OCI-LY7 (cell line): ENCODE measurements around the gene MCM5.

Source experiments
- CTCF ChIP-seq: fragments of 200-600 bp; sonication (generic); conservative IDR thresholded peaks from 2 replicates; pipeline ENCODE4 v1.5.1; 2014; ENCODE audit warnings: mild to moderate bottlenecking, antibody characterized with exemption, low read length, moderate library complexity, mixed read lengths
- EZH2phosphoT487 ChIP-seq: fragments of 200-600 bp; sonication (generic); IDR thresholded peaks from 2 replicates; pipeline ENCODE4 v1.6.1; 2018; ENCODE audit warnings: low read depth, borderline replicate concordance, mild to moderate bottlenecking, mixed run types, antibody characterized with exemption, low read length, moderate library complexity, mixed read lengths

DNA sequence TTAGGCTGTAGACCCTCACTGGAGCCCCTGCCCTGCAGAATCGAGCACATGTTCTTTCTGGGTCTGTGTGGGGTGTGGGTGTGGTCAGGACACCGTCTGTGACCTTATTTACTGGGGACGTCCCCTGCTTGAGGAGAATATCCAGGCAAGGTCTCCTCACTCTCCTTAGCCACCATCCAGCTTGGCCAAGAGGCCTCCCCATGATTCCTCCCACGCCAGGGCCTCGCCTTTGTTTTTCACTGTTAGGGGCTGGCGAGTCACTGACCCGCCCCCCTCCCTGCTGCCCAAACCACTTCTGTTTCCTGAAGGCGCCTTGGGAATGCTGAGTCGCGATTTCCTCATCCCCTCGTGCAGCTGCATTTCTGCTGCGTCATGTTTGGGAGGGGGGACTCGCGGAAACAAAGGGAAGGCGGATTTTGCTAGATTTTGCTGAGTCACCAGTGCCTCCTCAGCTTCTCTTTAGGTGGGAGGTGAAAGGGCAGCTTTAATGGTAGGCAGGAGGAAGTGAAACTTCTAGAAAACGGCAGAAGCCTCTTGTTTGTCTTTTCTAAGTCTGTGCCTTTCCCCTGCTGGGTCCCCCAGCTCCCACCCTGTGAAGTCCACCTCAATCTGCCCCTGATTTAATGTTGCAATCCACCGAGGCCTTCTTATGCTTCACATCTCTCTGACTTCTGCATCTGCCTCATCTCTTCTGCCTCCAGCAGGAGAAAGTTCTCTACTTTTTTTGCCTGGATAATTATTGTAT, 23.0 kb upstream of the MCM5 start:
- TF ChIP-seq CTCF: no peak
- TF ChIP-seq EZH2phosphoT487: no peak
